ENCODE results near the gene MAPK1.
"Not testable (repeated sequence)": the region's sequence is repeated elsewhere in the genome, so short reads cannot be mapped to it uniquely, and the experiment has no call there.

The MAPK1 gene

GRCh38 chr22:21867528-21868266 is at the start of gene MAPK1:
Gene MAPK1, minus strand, starts transcription at chr22:21867645. Its CDS starts 205 bp downstream, at chr22:21867440.
- peak; percentile 90 for DNase-seq (ENCODE audit: low spot score)

GRCh38 chr22:21916309-21916918 is 49.0 kb upstream of the MAPK1 start:
- no peak for DNase-seq (ENCODE audit: low spot score)

- no peak for DNase-seq (ENCODE audit: low spot score)
These were observed 48.3 kb upstream of the MAPK1 start for GRCh38 chr22:21915624-21916308.

- not testable (repeated sequence) for DNase-seq (ENCODE audit: low spot score)
These were observed 46.7 kb upstream of the MAPK1 start for GRCh38 chr22:21914033-21914642.

GRCh38 chr22:21910367-21910766 is 42.9 kb upstream of the MAPK1 start:
- DNase-seq (ENCODE audit: low spot score) = not testable (repeated sequence)

- no peak for DNase-seq (ENCODE audit: low spot score)
These were observed 42.4 kb upstream of the MAPK1 start for GRCh38 chr22:21909871-21910270.

- DNase-seq (ENCODE audit: low spot score) = no peak
These were observed 40.4 kb upstream of the MAPK1 start for GRCh38 chr22:21907638-21908522.

GRCh38 chr22:21905234-21905633 is 37.8 kb upstream of the MAPK1 start:
- not testable (repeated sequence) for DNase-seq (ENCODE audit: low spot score)

GRCh38 chr22:21904250-21904789 is 36.9 kb upstream of the MAPK1 start:
- DNase-seq (ENCODE audit: low spot score) = no peak

GRCh38 chr22:21903283-21903682 is 35.8 kb upstream of the MAPK1 start:
- DNase-seq (ENCODE audit: low spot score) = no peak

- DNase-seq (ENCODE audit: low spot score) = no peak
These were observed 35.0 kb upstream of the MAPK1 start for GRCh38 chr22:21902296-21903087.

- DNase-seq (ENCODE audit: low spot score) = no peak
These were observed 31.0 kb upstream of the MAPK1 start for GRCh38 chr22:21898354-21898896.

- DNase-seq (ENCODE audit: low spot score) = no peak
These were observed 29.6 kb upstream of the MAPK1 start for GRCh38 chr22:21896951-21897513.

- not testable (repeated sequence) for DNase-seq (ENCODE audit: low spot score)
These were observed 28.8 kb upstream of the MAPK1 start for GRCh38 chr22:21896275-21896674.

GRCh38 chr22:21894799-21895198 is 27.4 kb upstream of the MAPK1 start:
- no peak for DNase-seq (ENCODE audit: low spot score)

- DNase-seq (ENCODE audit: low spot score) = no peak
These were observed 22.0 kb upstream of the MAPK1 start for GRCh38 chr22:21889251-21889990.

- DNase-seq (ENCODE audit: low spot score) = no peak
These were observed 20.4 kb upstream of the MAPK1 start for GRCh38 chr22:21887841-21888240.

- not testable (repeated sequence) for DNase-seq (ENCODE audit: low spot score)
These were observed 16.5 kb upstream of the MAPK1 start for GRCh38 chr22:21883930-21884329.

- DNase-seq (ENCODE audit: low spot score) = not testable (repeated sequence)
These were observed 15.4 kb upstream of the MAPK1 start for GRCh38 chr22:21882754-21883333.

Measured in kidney tubule cell (primary cell).